Activated CD4-positive, alpha-beta T cell treated with anti-CD3 and anti-CD28 coated beads, Interleukin-2, amount 50 U/mL, for 1 hour (primary cell): ENCODE data around the gene NDUFB3.

Experiments
- DNase-seq: peaks from one replicate; pipeline ENCODE4 v3.0.0-alpha.2; 2020

The NDUFB3 gene

GRCh38 chr2:201093573-201093972, 21.8 kb downstream of the NDUFB3 start:
- DNase-seq, result no peak

GRCh38 chr2:201100497-201100896, 28.7 kb downstream of the NDUFB3 start:
- DNase-seq, result no peak

DNA sequence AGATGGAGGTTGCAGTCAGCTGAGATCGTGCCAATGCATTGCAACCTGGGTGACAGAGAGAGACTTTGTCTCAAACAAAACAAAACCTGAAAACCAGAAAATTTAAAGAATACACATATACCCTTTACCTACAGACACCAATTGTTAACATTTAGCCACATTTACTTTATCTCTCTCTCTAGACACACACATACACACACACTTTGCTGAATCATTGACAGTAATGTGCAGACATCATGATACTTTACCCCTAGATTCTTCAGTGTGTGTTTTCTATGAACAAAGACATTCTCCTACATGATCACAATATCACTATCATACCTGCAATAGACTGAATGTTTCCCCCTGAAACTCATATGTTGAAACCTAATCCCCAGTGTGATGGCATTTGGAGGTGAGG, 34.0 kb downstream of the NDUFB3 start:
- no peak for DNase-seq

GRCh38 chr2:201107624-201108023, 35.8 kb downstream of the NDUFB3 start:
- DNase-seq, result no peak

- no peak for DNase-seq
These were observed 36.5 kb downstream of the NDUFB3 start for GRCh38 chr2:201108341-201108740.

DNA sequence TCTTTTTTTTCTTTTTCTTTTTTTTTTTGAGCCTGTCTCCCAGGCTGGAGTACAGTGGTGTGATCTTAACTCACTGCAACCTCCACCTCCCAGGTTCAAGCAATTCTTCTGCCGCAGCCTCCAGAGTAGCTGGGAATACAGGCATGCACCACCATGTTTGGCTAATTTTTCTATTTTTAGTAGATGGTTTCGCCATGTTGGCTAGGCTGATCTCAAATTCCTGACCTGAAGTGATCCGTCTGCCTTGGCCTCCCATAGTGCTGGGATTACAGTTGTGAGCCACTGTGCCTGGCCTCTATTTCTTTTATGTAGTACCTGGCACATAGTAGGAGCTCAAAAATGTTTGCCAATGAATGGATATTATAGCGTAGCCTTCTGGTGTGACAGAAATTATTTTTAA, 37.4 kb downstream of the NDUFB3 start:
- no peak for DNase-seq

DNA sequence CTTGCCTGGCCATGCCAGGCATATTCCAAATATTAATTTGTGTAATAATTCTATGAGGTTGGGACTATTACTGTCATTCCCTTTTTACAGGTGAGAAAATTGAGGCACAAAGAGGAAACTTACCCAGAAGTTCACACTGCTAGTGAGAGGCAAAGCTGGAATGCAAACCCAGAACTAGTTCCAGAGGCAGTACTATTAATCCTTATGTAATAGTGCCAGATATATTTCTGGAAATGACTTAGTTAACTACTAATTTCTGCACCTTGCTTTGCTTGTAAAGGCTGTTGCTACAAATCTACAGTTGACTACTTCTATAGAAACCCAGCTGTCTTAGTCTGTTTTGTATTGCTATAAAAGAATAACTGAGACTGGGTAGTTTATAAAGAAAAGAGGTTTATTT, 38.8 kb downstream of the NDUFB3 start:
- DNase-seq, result no peak

- DNase-seq, result no peak
These were observed 39.3 kb downstream of the NDUFB3 start for GRCh38 chr2:201111096-201111495.

GRCh38 chr2:201114350-201114749, 42.5 kb downstream of the NDUFB3 start:
- no peak for DNase-seq

DNA sequence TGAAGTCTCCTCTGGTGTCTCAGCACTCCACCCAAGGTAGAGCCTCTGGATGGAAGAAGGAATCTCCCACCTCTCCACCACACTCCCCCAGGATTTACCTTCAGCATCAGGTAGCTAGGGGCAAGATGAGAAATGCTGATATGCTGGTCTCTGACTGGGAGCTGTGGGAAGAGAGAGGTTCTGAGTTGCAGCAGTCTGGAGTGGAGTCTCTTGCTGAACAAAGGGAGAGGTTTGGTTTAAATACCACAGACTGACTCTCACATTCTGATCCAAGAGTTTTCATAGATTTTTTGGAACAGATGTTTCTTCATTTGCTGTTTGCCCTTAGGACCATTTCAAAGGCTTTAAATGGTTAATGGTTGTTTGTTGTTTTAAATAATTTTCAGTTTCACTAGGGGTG, 43.0 kb downstream of the NDUFB3 start:
- DNase-seq, result no peak

GRCh38 chr2:201116115-201116958, 44.5 kb downstream of the NDUFB3 start, which contains the start of gene CFLAR:
Gene CFLAR (plus strand): TSS chr2:201116164. CDS start chr2:201129866, 13,702 bp downstream.
- DNase-seq, result peak; percentile 68

GRCh38 chr2:201116959-201117734, 45.3 kb downstream of the NDUFB3 start:
- no peak for DNase-seq

- peak; percentile 41 for DNase-seq
These were observed 45.9 kb downstream of the NDUFB3 start for GRCh38 chr2:201117735-201118094.

- DNase-seq, result peak; percentile 88
These were observed 46.5 kb downstream of the NDUFB3 start for GRCh38 chr2:201118121-201118960.

GRCh38 chr2:201118961-201119854, 47.4 kb downstream of the NDUFB3 start:
- DNase-seq, result no peak

DNA sequence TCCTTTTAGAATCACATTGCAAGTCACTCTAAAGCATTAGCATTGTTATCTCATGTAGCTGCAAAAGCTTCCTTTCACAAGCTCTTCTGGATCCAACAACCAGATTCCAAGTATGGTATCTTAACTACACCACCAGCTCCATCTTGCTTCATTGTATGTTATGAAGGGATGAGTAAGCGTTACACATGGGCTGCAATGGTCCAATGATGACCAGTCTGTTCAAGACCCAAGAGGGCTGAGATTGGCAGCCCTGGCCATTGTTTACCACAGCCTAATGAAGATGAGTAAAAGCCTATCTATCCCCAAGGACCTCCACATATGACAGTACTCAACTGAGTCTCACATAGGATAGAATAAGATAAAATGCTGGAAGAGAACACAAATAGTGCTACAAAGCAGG, 50.5 kb downstream of the NDUFB3 start:
- no peak for DNase-seq

DNA sequence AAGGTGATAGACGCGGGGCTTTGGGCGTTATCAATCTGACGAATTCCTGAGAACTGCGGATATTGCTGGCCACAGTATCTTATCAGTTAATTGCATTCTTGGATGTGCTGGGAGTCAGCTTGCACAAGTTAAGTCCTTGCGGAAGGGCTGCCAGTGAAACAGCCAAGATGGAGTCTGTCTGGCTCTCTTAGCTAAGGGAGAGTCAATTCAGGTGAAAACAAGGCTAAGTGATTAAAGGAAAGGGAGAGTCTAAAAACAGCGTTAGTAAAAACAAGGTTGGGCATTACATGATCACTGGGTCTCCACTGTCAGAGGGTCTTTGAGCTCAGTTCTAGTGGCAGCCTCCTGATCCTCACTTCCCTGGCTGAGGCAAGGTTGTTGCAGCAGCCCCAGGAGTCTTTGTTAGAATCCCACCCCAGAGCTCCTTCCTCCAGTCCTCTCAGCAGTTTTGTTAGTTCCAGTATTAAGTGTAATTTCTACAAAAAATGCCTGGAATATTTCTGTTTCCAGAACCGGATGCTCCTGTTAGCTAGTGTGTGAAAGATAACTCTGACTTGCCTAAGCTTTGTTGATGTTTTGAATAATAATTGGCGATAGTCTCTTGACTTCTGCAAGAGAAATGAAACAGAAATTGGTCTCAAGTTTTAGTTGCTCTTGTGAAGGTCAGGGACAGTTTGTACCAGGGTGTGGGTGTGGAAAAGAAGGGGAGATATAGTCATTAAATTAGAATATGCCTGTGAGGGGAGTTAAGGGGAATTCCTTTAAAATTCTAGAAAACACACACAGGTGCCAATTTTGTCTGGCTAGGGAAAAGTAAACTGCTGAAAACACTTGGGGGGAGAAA, 54.7 kb downstream of the NDUFB3 start:
- DNase-seq, result no peak

GRCh38 chr2:201127152-201127511, 55.3 kb downstream of the NDUFB3 start:
- no peak for DNase-seq

DNA sequence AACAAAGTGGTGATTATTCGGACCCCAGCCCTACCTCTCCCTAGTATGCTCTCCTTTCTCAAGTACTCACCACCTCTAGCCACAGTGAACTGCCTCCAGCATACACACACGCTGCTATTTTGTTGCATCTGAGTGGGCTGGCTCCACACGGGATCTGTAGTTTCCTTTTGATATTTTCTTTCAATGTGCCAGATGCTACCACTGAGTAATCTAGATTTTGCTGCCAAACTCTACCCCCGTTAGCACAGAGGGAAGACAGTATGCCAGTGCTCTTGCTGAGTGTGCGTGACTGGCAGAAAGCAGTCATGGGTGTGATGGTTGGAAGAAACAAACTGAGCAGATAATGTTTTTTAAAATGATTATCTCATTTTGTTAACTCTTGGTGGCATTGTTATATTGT, 55.8 kb downstream of the NDUFB3 start:
- peak; percentile 43 for DNase-seq

- no peak for DNase-seq
These were observed 56.2 kb downstream of the NDUFB3 start for GRCh38 chr2:201128033-201128432.

- DNase-seq, result no peak
These were observed 57.2 kb downstream of the NDUFB3 start for GRCh38 chr2:201128933-201129505.
